PC-3 (cell line): Measurements from ENCODE around the gene SLC18A2.

Experiments
- CTCF ChIP-seq: fragments of 300-600 bp; sonication (generic); conservative IDR thresholded peaks from 2 replicates; pipeline ENCODE4 v1.5.1; 2017; ENCODE audit warnings: antibody characterized with exemption, low read depth, mild to moderate bottlenecking, low read length
- EZH2 ChIP-seq: fragments of 300-600 bp; sonication (generic); IDR thresholded peaks from one replicate; pipeline ENCODE4 v1.6.1; 2017; ENCODE audit warnings: antibody characterized with exemption, mild to moderate bottlenecking, low read length; ENCODE audit not compliant: unreplicated experiment
- EZH2phosphoT487 ChIP-seq: fragments of 300-600 bp; sonication (generic); IDR thresholded peaks from 2 replicates; pipeline ENCODE4 v1.6.1; 2018; ENCODE audit warnings: mild to moderate bottlenecking, antibody characterized with exemption, low read length, borderline replicate concordance

GRCh38 chr10:117274509-117274908 is 33.6 kb downstream of the SLC18A2 start:
- TF ChIP-seq CTCF = no peak
- TF ChIP-seq EZH2 = no peak
- no peak for TF ChIP-seq EZH2phosphoT487
